Measurements from ENCODE around the gene ROR2.

ROR2 gene

GRCh38 chr9:91898451-91899218 is 51.4 kb downstream of the ROR2 start:
- no peaks in the 10 kb centered on the region for H3F3A ChIP-seq (ENCODE audit: low read depth)
- no peaks in the 10 kb centered on the region for H3K9me3 ChIP-seq (ENCODE audit: insufficient read depth, low read depth, low read length)
- H4K20me1 ChIP-seq (ENCODE audit: insufficient read depth, low read length, poor library complexity, severe bottlenecking), result no peaks in the 10 kb centered on the region
- H3K36me3 ChIP-seq (ENCODE audit: insufficient read depth, low read length), result no peaks in the 10 kb centered on the region
- no peak overlapping the region for H2AFZ ChIP-seq (ENCODE audit: low read length)
- H3K4me1 ChIP-seq (ENCODE audit: insufficient read depth, low read length, poor library complexity, severe bottlenecking), result peaks cover 3% of the 10 kb centered on the region
- H3K27me3 ChIP-seq (ENCODE audit: insufficient read depth, low read length, poor library complexity, severe bottlenecking), result no peaks in the 10 kb centered on the region
- H3K4me2 ChIP-seq (ENCODE audit: low read depth, low read length, poor library complexity, severe bottlenecking), result no peak overlapping the region
- H3K9ac ChIP-seq (ENCODE audit: low read depth, low read length, poor library complexity, severe bottlenecking), result no peak overlapping the region
- H3K9me2 ChIP-seq (replicated peaks; ENCODE audit: low read depth, low read length), result no peaks in the 10 kb centered on the region
- TF ChIP-seq CTCF (conservative IDR thresholded peaks at IDR 0.05; ENCODE audit: low read length) (no peak), EZH2phosphoT487 (IDR thresholded peaks at IDR 0.05; ENCODE audit: borderline replicate concordance) (no peak)
- H3K79me2 ChIP-seq (ENCODE audit: insufficient read depth, low read length), result no peaks in the 10 kb centered on the region
- no peak overlapping the region for H3K4me3 ChIP-seq (ENCODE audit: low read length, poor library complexity, severe bottlenecking)

- Histone ChIP-seq H3K9me3 (ENCODE audit: insufficient read depth, low read depth, low read length) (no peaks in the 10 kb centered on the region), H3K9me2 (replicated peaks; ENCODE audit: low read depth, low read length) (no peaks in the 10 kb centered on the region), H3K79me2 (ENCODE audit: insufficient read depth, low read length) (no peaks in the 10 kb centered on the region), H3K4me1 (ENCODE audit: insufficient read depth, low read length, poor library complexity, severe bottlenecking) (no peaks in the 10 kb centered on the region), H3K4me2 (ENCODE audit: low read depth, low read length, poor library complexity, severe bottlenecking) (no peak overlapping the region), H3K9ac (ENCODE audit: low read depth, low read length, poor library complexity, severe bottlenecking) (no peak overlapping the region), H3K27me3 (ENCODE audit: insufficient read depth, low read length, poor library complexity, severe bottlenecking) (no peaks in the 10 kb centered on the region), H3F3A (ENCODE audit: low read depth) (no peaks in the 10 kb centered on the region), H3K36me3 (ENCODE audit: insufficient read depth, low read length) (no peaks in the 10 kb centered on the region), H3K4me3 (ENCODE audit: low read length, poor library complexity, severe bottlenecking) (no peak overlapping the region), H2AFZ (ENCODE audit: low read length) (no peak overlapping the region), H4K20me1 (ENCODE audit: insufficient read depth, low read length, poor library complexity, severe bottlenecking) (no peaks in the 10 kb centered on the region)
- no peak for TF ChIP-seq EZH2phosphoT487 (IDR thresholded peaks at IDR 0.05; ENCODE audit: borderline replicate concordance)
- TF ChIP-seq CTCF (conservative IDR thresholded peaks at IDR 0.05; ENCODE audit: low read length), result no peak
Observed at GRCh38 chr9:91897201-91897600, 52.8 kb downstream of the ROR2 start.

- H3K36me3 ChIP-seq (ENCODE audit: insufficient read depth, low read length), result no peaks in the 10 kb centered on the region
- no peaks in the 10 kb centered on the region for H4K20me1 ChIP-seq (ENCODE audit: insufficient read depth, low read length, poor library complexity, severe bottlenecking)
- H3F3A ChIP-seq (ENCODE audit: low read depth), result no peaks in the 10 kb centered on the region
- TF ChIP-seq EZH2phosphoT487 (IDR thresholded peaks at IDR 0.05; ENCODE audit: borderline replicate concordance) (no peak), CTCF (conservative IDR thresholded peaks at IDR 0.05; ENCODE audit: low read length) (no peak)
- no peaks in the 10 kb centered on the region for H3K27me3 ChIP-seq (ENCODE audit: insufficient read depth, low read length, poor library complexity, severe bottlenecking)
- no peaks in the 10 kb centered on the region for H3K79me2 ChIP-seq (ENCODE audit: insufficient read depth, low read length)
- no peak overlapping the region for H2AFZ ChIP-seq (ENCODE audit: low read length)
- H3K9me3 ChIP-seq (ENCODE audit: insufficient read depth, low read depth, low read length), result no peaks in the 10 kb centered on the region
- H3K4me1 ChIP-seq (ENCODE audit: insufficient read depth, low read length, poor library complexity, severe bottlenecking), result no peaks in the 10 kb centered on the region
- no peak overlapping the region for H3K4me3 ChIP-seq (ENCODE audit: low read length, poor library complexity, severe bottlenecking)
- no peak overlapping the region for H3K9ac ChIP-seq (ENCODE audit: low read depth, low read length, poor library complexity, severe bottlenecking)
- H3K9me2 ChIP-seq (replicated peaks; ENCODE audit: low read depth, low read length), result no peaks in the 10 kb centered on the region
- no peak overlapping the region for H3K4me2 ChIP-seq (ENCODE audit: low read depth, low read length, poor library complexity, severe bottlenecking)
Observed at GRCh38 chr9:91896513-91897121, 53.4 kb downstream of the ROR2 start.
